ENCODE results near the gene PLCH1.

GRCh38 chr3:155520463-155520862 lies 224.4 kb downstream of the PLCH1 start:
- TF ChIP-seq EZH2 (IDR thresholded peaks at IDR 0.05) (no peak), POLR2A (IDR thresholded peaks at IDR 0.05; ENCODE audit: borderline replicate concordance, extremely low read depth, insufficient read depth, insufficient read length) (no peak), CTCF (IDR thresholded peaks at IDR 0.05 in 2 of 3, conservative IDR thresholded peaks at IDR 0.05 in 1 of 3; ENCODE audit: borderline replicate concordance in 1 of 3, insufficient read depth in 1 of 3, low read depth in 2 of 3, low read length in 2 of 3) (no peak), JUND (IDR thresholded peaks at IDR 0.05) (no peak), ELF1 (IDR thresholded peaks at IDR 0.05; ENCODE audit: borderline replicate concordance, low read depth) (no peak), REST (IDR thresholded peaks at IDR 0.05; ENCODE audit: low read depth) (no peak), POLR2AphosphoS5 (IDR thresholded peaks at IDR 0.05; ENCODE audit: low read depth, low read length) (no peak), SP1 (IDR thresholded peaks at IDR 0.05; ENCODE audit: low read depth) (no peak), CEBPB (IDR thresholded peaks at IDR 0.05; ENCODE audit: low read depth) (no peak), RAD21 (IDR thresholded peaks at IDR 0.05; ENCODE audit: low read depth) (no peak), YY1 (IDR thresholded peaks at IDR 0.05; ENCODE audit: extremely low read depth, insufficient replicate concordance, low read depth, low read length) (no peak), ZNF274 (IDR thresholded peaks at IDR 0.05; ENCODE audit: low read depth, low read length) (no peak), EZH2phosphoT487 (IDR thresholded peaks at IDR 0.05; ENCODE audit: borderline replicate concordance) (no peak)
